Activated CD8-positive, alpha-beta memory T cell treated with anti-CD3 and anti-CD28 coated beads, Interleukin-2, amount 50 U/mL, for 48 hours (primary cell): ENCODE measurements around the gene AKAP12.

Experiments used
- DNase-seq: peaks from one replicate; pipeline ENCODE4 v3.0.0-alpha.2; 2020

Gene AKAP12, protein sequence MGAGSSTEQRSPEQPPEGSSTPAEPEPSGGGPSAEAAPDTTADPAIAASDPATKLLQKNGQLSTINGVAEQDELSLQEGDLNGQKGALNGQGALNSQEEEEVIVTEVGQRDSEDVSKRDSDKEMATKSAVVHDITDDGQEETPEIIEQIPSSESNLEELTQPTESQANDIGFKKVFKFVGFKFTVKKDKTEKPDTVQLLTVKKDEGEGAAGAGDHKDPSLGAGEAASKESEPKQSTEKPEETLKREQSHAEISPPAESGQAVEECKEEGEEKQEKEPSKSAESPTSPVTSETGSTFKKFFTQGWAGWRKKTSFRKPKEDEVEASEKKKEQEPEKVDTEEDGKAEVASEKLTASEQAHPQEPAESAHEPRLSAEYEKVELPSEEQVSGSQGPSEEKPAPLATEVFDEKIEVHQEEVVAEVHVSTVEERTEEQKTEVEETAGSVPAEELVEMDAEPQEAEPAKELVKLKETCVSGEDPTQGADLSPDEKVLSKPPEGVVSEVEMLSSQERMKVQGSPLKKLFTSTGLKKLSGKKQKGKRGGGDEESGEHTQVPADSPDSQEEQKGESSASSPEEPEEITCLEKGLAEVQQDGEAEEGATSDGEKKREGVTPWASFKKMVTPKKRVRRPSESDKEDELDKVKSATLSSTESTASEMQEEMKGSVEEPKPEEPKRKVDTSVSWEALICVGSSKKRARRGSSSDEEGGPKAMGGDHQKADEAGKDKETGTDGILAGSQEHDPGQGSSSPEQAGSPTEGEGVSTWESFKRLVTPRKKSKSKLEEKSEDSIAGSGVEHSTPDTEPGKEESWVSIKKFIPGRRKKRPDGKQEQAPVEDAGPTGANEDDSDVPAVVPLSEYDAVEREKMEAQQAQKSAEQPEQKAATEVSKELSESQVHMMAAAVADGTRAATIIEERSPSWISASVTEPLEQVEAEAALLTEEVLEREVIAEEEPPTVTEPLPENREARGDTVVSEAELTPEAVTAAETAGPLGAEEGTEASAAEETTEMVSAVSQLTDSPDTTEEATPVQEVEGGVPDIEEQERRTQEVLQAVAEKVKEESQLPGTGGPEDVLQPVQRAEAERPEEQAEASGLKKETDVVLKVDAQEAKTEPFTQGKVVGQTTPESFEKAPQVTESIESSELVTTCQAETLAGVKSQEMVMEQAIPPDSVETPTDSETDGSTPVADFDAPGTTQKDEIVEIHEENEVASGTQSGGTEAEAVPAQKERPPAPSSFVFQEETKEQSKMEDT (N-terminal part only)

DNA sequence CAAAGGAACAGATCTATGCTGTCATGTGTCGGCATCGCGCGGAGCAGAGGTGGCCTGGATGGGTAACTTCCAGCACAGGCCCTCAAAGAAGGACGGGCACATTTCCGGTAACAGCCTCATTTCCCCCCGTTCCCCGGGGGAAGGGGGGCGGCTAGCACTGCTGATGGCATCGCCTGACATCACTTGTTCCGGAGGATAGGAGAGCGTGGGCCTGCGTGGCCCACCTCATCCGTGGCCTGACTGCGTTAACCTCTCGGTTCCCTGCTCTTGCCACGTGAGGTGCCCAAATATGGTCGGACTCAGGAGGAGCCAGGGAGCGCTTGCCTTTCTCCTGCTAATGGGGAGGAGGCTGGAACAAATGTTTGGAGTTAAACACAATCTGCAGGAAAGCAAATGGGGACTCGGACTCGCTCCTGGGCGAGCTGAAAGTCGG, at the start of gene AKAP12:
AKAP12 (plus strand) TSS at position 365 of the 433 bp plus-strand sequence. CDS start 596 bp downstream, outside the sequence.
- peak; percentile 60 for DNase-seq

DNA sequence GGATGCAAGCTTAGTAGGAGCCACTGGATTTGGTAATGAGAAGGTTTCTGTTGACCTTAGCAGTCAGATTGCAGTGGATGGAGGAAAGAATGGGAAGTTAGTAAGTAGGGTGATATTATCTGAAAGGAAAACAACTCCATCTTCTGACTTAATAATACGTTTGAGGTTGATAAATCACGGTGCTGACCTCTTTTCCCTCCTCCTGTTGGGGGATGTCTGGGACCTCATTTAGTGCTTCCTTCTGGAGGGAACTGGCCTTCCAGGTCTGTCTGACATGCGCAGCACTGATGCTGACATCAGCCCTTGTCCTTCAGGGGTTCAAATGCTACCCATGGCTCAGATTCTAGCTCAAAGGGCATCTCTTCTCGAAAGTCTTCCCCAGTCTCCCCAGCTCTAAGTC, 48.2 kb upstream of the AKAP12 start:
- DNase-seq: no peak

DNA sequence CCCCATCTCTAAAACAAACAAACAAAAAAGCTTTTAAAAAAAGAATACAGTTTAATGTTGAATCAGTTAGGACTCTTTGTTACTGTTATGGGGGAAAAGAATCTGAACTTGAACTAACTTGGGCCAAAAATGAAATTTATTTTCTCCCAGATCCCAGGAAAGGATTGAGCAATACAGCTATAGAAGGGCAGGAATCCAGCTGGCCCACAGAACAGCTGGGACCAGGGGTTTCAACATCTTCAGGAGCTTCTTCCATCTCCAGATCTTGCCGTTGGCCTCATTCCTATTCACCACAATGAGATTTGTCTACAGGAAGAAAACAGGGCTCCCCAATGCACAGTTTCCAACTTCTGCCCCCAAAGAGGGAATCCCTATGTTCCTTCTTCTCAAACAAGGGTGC, 43.2 kb upstream of the AKAP12 start:
- no peak for DNase-seq

DNA sequence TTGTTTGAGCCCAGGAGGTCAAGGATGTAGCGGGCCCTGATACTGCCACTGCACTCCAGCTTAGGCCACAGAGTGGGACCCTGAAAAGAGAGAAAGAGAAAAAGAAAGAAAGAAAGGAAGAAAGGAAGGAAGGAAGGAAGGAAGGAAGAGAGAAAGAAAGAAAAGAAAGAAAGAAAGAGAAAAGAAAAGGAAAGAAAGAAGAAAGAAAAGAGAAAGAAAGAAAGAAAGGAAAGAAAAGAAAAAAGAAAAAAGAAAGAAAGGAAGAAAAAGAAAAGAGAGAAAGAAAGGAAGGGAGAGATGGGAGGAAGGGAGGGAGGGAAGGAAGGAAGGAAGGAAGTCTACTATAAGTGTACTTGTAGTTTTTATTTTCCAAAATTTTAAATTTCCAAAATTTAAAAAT, 42.2 kb upstream of the AKAP12 start:
- no peak for DNase-seq

DNA sequence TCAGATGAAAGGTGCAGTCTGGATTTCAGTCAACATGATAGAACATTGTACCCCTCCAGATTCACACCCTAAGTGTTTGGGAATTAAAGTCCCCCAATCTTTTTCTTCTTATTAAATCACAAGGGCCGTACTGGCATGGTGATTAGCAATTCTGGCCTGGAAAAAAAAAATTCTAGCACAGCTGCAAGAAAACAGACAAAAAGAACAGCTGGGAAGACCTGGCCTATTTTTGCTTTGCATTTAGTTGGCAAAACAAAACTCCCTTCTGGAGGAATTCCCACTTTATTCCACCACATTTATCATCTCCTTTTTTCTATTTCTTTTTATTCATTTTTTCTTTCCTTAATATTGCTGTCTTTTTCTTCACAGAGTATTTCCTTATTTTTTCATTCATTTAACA, 39.8 kb upstream of the AKAP12 start:
- DNase-seq: no peak

DNA sequence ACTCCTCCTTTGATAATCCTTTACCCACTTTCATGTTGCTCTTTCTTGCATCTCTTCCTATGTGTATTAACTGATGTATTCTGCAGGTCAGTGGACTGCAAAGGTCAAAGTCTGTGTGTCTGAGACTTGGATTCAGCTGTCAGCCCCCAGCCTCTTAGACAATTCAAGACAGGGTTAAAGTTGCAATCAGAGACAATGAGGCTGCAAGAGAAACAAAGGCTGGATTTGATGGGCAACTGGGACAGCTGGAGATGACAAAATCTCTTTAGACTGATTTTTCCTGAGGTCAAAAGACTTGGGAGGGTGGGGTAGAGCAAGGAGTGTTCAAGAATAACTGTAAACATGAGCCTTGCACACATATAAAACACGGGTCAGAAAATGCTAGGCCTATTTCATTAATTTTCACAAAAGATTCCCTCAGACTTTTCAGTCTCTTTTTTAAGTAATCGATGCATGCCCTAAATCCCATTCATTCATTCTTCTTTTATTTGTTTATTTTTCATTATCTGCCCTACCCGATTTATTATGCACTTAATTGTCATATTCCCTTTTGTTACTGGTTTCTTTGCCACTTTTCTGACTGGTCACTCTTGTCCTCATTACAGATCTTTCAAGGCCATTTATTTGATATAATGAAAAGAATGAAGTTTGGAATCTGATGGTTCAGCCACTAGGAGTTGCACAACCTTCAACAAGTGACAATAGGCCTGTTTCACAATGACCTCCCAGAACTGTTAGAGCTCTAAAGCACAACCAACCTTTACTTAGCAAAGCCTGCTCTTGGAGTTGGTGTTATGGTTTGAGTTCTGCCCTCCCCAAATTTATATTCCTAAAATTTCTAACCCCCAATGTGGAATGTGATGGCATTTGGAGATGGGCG, 33.8 kb upstream of the AKAP12 start:
- no peak for DNase-seq

DNA sequence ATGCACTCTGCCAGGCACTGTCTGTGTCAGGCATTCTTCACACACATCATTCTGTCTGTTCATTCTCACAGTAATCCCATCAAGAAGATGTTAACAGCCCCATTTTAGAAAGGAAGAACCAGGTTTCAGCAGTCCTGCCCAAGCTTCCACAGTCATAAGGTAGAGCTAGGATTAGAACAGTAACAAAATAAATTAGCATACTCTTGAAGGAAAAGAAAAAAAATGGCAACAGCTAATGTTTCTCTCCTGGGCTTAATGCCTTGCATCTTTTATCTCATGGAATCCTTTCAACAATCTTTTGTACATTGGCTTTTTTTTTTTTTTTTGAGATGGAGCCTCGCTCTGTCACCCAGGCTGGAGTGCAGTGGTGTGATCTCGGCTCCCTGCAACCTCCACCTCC, 32.1 kb upstream of the AKAP12 start:
- DNase-seq: no peak

DNA sequence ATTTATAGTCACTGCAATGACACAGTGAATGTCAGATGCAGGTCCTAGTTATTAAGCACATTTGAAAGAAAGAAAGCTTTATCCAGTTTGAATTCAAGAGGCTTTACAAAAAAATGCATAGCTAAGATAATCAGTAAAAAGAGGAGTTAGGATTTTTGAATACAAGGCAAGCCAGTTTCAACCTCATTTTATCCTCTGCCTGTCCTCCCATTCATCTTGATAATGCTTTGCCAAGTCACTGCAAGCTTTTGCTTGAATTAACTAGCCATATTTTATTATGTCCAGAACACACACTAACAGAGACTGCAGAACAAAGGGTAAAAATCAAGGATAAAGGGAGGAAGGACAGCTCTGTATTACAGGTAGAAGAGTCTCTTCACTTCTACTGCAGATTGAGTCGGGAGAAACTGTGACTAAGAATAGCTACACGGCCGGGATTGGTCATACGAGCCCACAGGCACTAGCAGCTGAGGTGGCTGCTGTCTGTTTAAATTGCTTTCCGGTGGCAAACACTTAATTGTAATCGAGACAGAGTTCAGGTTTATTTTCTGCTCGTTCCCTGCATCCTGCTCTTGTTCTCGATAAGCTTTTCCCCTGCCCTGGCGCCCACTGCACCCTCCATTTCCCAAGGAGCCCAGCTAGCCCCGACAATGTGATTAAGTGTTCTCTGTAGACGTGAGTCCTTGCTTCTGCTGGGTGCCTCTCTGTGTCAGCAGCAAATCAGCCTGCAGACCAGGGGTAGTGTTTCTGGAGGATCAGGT, 30.5 kb upstream of the AKAP12 start:
- DNase-seq: no peak

DNA sequence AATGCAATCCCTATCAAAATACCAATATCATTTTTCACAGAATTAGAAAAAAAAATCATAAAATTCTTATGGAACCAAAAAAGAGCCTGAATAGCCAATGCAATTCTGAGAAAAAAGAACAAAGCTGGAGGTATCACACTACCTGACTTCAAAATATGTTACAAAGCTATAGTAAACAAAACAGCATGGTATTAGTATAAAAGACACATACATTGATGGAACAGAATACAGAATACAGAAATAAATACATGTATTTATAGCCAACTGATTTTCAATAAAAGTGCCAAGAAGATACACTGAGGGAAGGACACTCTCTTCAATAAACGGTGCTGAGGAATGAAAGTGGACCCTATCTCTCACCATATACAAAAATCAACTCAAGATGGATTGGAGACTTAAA, 28.7 kb upstream of the AKAP12 start:
- no peak for DNase-seq

DNA sequence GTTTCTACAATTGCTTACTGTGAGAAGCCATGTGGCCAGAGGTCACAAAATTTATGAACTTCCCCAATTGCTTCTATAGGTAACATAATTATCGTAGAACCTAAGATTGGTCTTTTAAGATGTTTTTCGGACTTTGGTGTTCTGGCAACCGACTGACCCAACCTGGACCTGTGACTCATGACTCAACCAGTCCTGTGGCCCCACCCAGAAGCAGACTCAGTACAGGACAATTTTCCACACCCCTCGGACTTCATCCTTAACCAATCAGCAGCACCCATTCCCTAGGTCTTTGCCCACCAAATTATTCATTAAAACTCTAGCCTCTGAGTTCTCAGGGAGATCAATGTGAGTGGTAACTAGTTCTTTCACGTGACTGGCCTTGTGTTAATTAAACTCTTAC, 26.4 kb upstream of the AKAP12 start:
- DNase-seq: no peak

DNA sequence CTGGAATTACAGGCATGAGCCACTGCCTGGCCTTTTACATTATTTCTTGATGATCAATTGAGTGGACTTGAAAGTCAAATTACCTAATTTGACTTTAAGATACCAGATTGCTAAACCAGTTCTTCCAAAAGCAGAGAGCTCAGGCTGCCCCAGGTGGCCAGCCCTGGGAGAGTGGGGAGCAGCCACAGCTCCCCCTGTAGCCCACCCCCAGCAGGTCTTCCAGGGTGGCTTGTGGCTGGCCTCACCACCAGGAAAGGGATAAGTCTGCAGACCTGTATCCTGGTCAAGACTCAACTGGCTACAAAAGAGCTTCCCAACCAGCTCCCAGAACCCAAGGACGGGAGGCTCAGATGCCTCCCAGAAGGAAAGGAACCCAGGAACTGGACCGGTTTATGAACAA, 23.8 kb upstream of the AKAP12 start:
- no peak for DNase-seq

DNA sequence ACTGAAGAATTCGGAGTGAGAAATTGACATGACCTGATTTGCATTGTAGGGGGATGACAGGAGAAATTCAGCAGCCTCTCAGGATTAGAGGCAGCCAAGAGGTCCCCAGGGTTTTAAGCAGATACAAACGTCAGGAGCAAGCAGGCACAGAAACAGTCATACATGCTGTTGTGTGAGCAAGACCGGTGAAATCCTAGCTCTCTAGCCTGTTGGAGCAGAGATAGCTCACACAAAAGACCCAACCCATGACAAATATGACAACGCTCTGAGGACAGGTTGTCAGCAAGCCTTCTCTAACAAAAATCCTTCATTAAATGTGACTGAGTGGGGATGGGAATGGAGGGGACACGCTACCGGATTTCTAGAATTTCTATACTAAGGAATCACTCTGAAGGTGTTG, 23.0 kb upstream of the AKAP12 start:
- no peak for DNase-seq

DNA sequence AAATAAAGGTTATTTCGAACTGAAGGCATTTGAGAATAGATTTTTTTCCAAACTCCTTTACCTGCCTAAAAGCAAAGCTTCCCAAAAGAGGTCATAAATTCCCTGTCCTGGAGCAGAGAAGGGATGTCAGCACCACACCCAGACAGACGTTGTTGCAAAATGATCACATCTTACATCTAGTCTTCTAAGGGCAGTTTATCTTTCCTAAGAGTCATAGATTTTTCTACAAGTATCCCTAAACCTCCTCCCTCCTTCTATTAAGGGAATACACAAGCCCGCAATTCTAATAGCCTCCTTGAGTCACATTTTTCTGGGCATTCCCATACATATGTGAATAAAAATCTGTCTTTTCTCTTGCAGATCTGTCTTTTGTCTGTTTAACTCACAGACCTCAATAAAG, 20.6 kb upstream of the AKAP12 start:
- DNase-seq: no peak

DNA sequence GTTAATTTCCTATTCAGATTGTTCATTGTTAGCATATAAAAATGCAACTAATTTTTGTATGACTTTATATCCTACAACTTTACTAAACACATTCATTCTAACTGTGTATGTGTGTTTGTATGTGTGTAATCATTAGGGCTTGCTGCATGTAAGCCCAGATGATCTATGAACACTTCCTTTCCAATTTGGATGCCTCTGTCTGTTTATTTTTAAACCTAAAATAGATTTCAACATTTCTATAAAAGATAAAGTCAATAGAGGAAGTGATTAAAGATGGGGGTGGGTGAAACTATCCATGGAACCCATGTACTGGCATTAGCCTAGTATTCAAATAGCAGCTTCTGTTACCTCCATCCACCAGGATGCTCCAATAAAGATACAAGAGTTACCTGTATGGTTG, 15.7 kb upstream of the AKAP12 start:
- no peak for DNase-seq

DNA sequence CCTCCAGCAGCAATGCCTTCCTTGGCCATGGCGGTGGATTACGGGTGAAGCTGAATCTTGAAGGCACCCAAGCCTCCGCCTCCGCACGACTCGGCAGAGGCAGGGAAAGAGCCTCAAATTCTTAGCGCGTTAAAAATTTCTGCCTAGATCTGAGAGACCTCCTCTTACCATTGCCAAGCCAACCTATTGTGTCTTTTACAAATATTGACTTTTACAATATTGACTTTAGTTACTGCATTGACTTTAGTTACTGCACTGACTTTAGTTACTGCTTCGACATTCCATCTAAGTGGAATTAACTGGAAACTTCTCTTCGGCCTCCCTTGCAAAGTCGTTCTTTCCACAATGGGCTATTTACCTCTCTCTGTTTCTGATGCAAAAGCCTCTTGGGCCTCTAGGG, 13.8 kb upstream of the AKAP12 start:
- no peak for DNase-seq

DNA sequence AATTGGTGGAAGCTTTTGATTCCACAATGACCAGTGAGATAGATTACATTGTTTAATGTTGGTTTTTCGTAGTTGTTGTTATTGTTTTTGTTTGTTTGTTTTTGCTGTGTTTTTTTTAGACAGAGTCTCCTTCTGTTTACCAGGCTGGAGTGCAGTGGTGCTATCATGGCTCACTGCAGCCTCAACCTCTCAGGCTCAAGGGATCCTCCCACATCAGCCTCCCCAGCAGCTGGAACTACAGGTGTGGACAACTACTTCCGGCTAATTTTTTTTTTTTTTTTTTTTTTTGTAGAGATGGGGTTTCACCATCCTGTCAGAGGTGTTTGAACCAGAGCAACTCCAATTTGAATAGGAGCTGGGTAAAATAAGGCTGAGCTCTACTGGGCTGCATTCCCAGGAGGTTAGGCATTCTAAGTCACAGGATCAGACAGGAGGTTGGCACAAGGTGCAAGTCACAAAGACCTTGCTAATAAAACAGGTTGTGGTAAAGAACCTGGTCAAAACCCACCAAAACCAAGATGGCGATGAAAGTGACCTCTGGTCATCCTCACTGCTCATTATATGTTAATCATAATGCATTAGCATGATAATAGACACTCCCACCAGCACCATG, 10.9 kb upstream of the AKAP12 start:
- DNase-seq: no peak

DNA sequence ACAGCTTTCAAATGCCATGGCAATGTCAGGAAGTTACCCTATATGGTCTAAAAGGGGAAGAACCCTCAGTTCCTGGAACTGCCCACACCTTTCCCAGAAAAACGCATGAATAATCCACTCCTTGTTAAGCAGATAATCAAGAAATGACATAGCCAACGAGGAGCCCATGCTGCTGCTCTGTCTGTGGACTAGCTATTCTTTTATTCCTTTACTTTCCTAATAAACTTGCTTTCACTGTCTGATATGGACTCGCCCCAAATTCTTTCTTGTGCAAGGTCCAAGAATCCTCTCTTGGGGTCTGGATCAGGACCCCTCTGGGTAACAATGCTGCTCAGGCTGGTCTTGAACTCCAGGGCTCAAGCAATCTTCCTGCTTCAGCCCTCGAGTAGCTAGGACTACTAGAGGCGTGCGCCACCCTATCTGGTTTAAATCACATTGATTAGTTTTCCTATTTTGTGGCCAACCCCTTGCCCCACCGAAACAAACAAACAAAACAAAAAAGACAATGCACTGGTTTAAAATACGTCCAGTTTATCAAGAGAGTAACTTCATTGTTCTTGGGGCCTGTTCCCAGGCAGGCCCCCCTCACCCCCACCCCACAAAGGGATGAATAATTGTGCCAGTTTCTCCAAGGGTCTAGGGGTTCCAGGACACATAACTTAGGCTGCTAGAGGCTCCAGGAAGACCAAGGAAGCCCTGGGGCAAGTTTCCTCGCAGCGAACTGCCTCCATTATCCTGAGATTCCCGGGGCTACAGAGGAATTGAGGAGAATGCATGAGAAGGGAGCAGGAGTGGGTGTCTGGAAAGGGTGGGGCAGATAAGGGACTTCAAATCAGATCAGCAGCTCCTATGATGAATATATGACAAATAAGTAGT, 10.1 kb upstream of the AKAP12 start:
- DNase-seq: peak; percentile 82

DNA sequence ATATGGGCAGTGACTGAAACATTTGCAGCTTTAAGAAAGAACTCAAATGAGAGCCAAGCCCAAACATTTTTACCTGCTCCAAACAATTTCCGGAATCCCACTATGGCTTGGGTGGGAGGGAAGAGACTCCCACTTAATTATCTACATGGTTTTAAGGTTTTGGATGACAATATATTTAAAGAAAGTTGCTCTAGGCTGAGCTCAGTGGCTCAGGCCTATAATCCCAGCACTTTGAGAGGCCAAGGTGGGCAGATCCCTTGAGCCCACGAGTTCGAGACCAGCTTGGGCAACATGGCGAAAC, 9.5 kb upstream of the AKAP12 start:
- DNase-seq: no peak

DNA sequence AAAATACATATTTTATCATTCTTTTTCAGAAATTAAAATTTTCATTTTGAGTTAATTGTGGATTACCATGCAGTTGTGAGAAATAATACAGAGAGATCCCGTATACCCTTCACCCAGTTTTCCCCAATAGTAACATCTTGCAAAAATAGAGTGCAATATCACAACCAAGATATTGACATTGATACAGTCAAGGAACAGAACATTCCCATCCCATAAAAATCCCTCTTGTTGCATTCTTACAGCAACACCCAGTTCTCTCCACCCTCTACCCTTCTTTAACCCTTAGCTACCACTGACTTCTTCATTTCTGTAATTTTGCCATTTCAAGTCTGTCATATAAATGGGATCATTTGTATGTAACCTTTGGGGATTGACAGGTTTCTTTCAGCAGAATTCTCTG, 6.9 kb upstream of the AKAP12 start:
- no peak for DNase-seq

DNA sequence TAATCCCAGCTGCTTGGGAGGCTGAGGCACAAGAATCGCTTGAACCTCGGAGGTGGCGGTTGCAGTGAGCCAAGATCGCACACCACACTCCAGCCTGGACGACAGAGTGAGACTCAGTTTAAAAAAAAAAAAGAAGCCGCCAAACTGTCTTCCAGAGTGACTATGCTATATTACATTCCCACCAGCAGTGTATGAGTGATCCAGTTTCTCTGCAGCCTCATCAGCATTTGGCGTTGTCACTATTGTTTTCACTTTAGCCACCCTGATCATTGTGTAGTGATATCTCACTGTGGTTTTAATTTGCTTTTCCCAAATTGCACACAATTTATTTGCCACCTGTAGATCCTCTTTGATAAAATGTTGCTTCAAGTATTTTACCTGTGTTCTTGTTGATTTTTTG, 6.0 kb upstream of the AKAP12 start:
- DNase-seq: no peak
